Liver (tissue), 9 donors: ENCODE results near the gene ATP2A3. TPM values are rescaled to one million over a fixed set of nuclear protein-coding genes. Genes with fewer than 3 reads are reported as not detected.

ENCODE experiments used
- DNase-seq: peaks from one replicate; pipeline ENCODE4 v3.0.0-alpha.2; 2017; ENCODE audit warnings: low spot score
- H3K27ac ChIP-seq, 2 donors: one replicate each; pipeline ENCODE4 v1.7.0; 2013; ENCODE audit warnings: inconsistent platforms in 2 of 2, low read length in 2 of 2, control low read depth in 1 of 2, low read depth in 1 of 2, mild to moderate bottlenecking in 1 of 2
- H3K27me3 ChIP-seq, 4 donors: one replicate each; pipeline versions ENCODE4 v1.6.1 to v1.7.0; 2013; ENCODE audit warnings: low read length in 3 of 4, inconsistent platforms in 1 of 4, mild to moderate bottlenecking in 1 of 4, moderate library complexity in 1 of 4; ENCODE audit not compliant: control insufficient read depth in 4 of 4, insufficient read depth in 4 of 4
- H3K36me3 ChIP-seq, 4 donors: one replicate each; pipeline versions ENCODE4 v1.6.1 to v1.7.0; 2013; ENCODE audit warnings: low read length in 3 of 4, mild to moderate bottlenecking in 3 of 4, low read depth in 1 of 4, moderate library complexity in 1 of 4; ENCODE audit not compliant: control insufficient read depth in 4 of 4, insufficient read depth in 3 of 4
- H3K4me1 ChIP-seq, 4 donors: one replicate each; pipeline versions ENCODE4 v1.6.1 to v1.7.0; 2013; ENCODE audit warnings: low read length in 3 of 4, mild to moderate bottlenecking in 3 of 4, moderate library complexity in 1 of 4; ENCODE audit not compliant: control insufficient read depth in 4 of 4, insufficient read depth in 4 of 4
- H3K4me3 ChIP-seq, 3 donors: one replicate each; pipeline versions ENCODE4 v1.6.1 to v1.7.0; 2013; ENCODE audit warnings: low read length in 3 of 3, control low read depth in 1 of 3, low read depth in 1 of 3, mild to moderate bottlenecking in 1 of 3
- H3K9ac ChIP-seq, 2 donors: one replicate each; pipeline ENCODE4 v1.7.0; 2013; ENCODE audit warnings: low read length in 2 of 2, mild to moderate bottlenecking in 2 of 2, moderate library complexity in 2 of 2, control low read depth in 1 of 2, low read depth in 1 of 2
- H3K9me3 ChIP-seq, 4 donors: one replicate each; pipeline versions ENCODE4 v1.6.1 to v1.7.0; 2013; ENCODE audit warnings: low read length in 3 of 4; ENCODE audit not compliant: control insufficient read depth in 4 of 4
- EGR1 ChIP-seq, 2 donors: IDR thresholded peaks; 2 replicates each; pipeline ENCODE4 v1.6.1; 2016 to 2018; ENCODE audit warnings: antibody characterized with exemption in 2 of 2, low read depth in 2 of 2
- FOXA2 ChIP-seq: IDR thresholded peaks from 2 replicates; pipeline ENCODE4 v1.6.1; 2016; ENCODE audit warnings: antibody characterized with exemption
- GABPA ChIP-seq, 2 donors: IDR thresholded peaks in 1 of 2; conservative IDR thresholded peaks in 1 of 2; 2 replicates each; pipeline ENCODE4 v1.6.1; 2016; ENCODE audit warnings: antibody characterized with exemption in 2 of 2, mild to moderate bottlenecking in 1 of 2, moderate library complexity in 1 of 2
- HNF4A ChIP-seq, 2 donors: conservative IDR thresholded peaks; 2 replicates each; pipeline ENCODE4 v1.6.1; 2016; ENCODE audit warnings: antibody characterized with exemption in 2 of 2, mild to moderate bottlenecking in 2 of 2
- JUND ChIP-seq, 2 donors: IDR thresholded peaks; 2 replicates each; pipeline ENCODE4 v1.6.1; 2016; ENCODE audit warnings: antibody characterized with exemption in 2 of 2
- NR2F2 ChIP-seq: IDR thresholded peaks from 2 replicates; pipeline ENCODE4 v1.6.1; 2016; ENCODE audit warnings: antibody characterized with exemption
- RAD21 ChIP-seq, 2 donors: IDR thresholded peaks; 2 replicates each; pipeline ENCODE4 v1.6.1; 2016; ENCODE audit warnings: antibody characterized with exemption in 2 of 2, mild to moderate bottlenecking in 2 of 2
- RXRA ChIP-seq, 2 donors: IDR thresholded peaks; 2 replicates each; pipeline ENCODE4 v1.6.1; 2017 to 2018; ENCODE audit warnings: antibody characterized with exemption in 2 of 2, mild to moderate bottlenecking in 1 of 2
- SP1 ChIP-seq: IDR thresholded peaks from 2 replicates; pipeline ENCODE4 v1.6.1; 2018; ENCODE audit warnings: antibody characterized with exemption, mild to moderate bottlenecking
- TAF1 ChIP-seq: conservative IDR thresholded peaks from 2 replicates; pipeline ENCODE4 v1.6.1; 2016; ENCODE audit warnings: antibody characterized with exemption, mild to moderate bottlenecking
- YY1 ChIP-seq: IDR thresholded peaks from 2 replicates; pipeline ENCODE4 v1.6.1; 2016; ENCODE audit warnings: antibody characterized with exemption, mild to moderate bottlenecking
- WGBS: extraction: QIAGEN DNeasy Blood & Tissue Kit; methylation state at CpG from one replicate; pipeline ENCODE4 v1.1.7; 2013; 5-methylcytosine and 5-hydroxymethylcytosine counted together
- polyA plus RNA-seq, 2 donors: library from polyadenylated mRNA; stranded (reverse) in 1 of 2; unstranded in 1 of 2; fragments of 200-250 nt in 1 of 2; fragments of >200 nt in 1 of 2; fragmentation: Nextera tagmentation in 1 of 2; extraction: Ambion mirVana in 1 of 2; gene quantifications; one replicate each; pipeline versions ENCODE4 v1.2.1 to v1.2.3, GENCODE V29; 2013 to 2015
- total RNA-seq, 2 donors: library from RNA; depleted of rRNA; stranded (reverse); fragments of >200 nt; gene quantifications; one replicate each; pipeline ENCODE4 v1.2.3, GENCODE V29; 2014
- TF ChIP-seq, protein P1 (sequence below): IDR thresholded peaks from 2 replicates; pipeline ENCODE4 v1.6.1; 2016; ENCODE audit warnings: antibody characterized with exemption
- TF ChIP-seq, protein P2 (sequence below): fragments of 150-350 bp; IDR thresholded peaks from 2 replicates; pipeline ENCODE4 v1.5.1; 2017; ENCODE audit warnings: improper control_type of control experiment, low read depth, low read length; ENCODE audit not compliant: missing input control
- TF ChIP-seq, protein P3 (sequence below): IDR thresholded peaks from 2 replicates; pipeline ENCODE4 v1.6.1; 2016; ENCODE audit warnings: antibody characterized with exemption
- TF ChIP-seq, protein P4 (sequence below): IDR thresholded peaks from 2 replicates; pipeline ENCODE4 v1.6.1; 2016; ENCODE audit warnings: antibody characterized with exemption, mild to moderate bottlenecking
- donor health status: healthy.
- donor health status: healthy.
- donor health status: healthy.
- donor health status: healthy.
- donor health status: healthy.

The ATP2A3 gene
- total and polyA plus RNA-seq, 4 donors, result 1.4 to 17.1 (median 3.2) TPM

DNA sequence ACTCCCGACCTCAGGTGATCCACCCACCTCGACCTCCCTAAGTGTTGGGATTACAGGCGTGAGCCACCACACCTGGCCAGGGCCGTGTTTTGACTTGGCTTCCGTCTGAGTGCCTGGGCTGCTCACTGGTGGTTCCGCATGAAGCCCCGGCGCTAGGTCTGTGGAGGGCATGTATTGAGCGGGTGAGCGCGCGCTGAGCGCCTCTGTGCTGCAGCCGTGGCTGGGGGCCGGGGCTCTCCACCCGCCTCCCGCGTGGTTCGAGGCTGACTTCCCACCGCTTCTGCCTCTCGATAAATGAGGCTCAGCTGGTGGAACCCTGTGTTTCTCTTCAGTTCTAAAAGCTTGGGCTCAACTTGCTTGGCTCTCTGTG is 38.9 kb upstream of the ATP2A3 start:
- H3K27ac ChIP-seq, result no peak overlapping the region
- no peaks in the 10 kb centered on the region for H3K27me3 ChIP-seq
- H3K36me3 ChIP-seq, result peaks cover 5 to 29% (median 18%) of the 10 kb centered on the region in 4 donors
- DNase-seq, result no peak
- H3K4me3 ChIP-seq, result no peak overlapping the region
- H3K9ac ChIP-seq, result no peak overlapping the region
- 92% methylated on average over 21 of the region's 21 CpGs for WGBS
- H3K9me3 ChIP-seq, result no peaks in the 10 kb centered on the region
- peaks cover 2 to 15% (median 12%) of the 10 kb centered on the region in 4 donors for H3K4me1 ChIP-seq
- TF ChIP-seq NR2F2 (no peak), JUND (IDR thresholded peaks at IDR 0.05) (no peak)

DNA sequence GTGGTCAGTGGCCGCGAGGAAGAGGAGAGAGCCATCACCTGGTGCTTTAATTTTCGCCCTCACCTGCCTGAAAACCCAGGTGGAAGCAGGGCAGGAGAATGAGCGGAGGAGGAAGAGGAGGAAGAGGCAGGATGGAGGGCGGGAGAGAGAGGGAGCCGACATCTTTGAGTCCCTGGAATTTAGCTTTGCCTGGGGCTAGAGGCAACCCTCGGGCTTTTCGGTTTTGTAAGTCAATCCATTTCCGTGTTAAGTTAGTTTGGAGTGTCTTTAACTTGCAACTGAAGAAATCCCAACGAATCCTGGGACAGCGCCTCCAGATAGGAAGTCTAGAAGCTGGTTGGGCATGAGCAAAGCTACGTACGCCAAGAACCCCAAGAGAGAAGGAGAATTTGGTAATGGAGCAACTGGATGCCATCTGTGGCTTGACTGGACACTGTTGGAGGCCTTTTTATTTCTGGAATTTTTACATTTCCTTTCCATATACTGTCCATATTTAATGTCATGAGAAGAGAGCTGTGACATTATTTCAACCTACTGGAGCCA is 36.9 kb upstream of the ATP2A3 start:
- DNase-seq, result no peak
- Histone ChIP-seq H3K27me3 (peaks cover 0 to 2% (median 0%) of the 10 kb centered on the region in 4 donors), H3K9me3 (no peaks in the 10 kb centered on the region), H3K27ac (no peak overlapping the region), H3K4me3 (no peak overlapping the region), H3K4me1 (peaks cover 2 to 15% (median 12%) of the 10 kb centered on the region in 4 donors), H3K9ac (no peak overlapping the region), H3K36me3 (peaks cover 2 to 9% (median 6%) of the 10 kb centered on the region in 4 donors)
- WGBS, result 80% methylated on average over 13 of the region's 13 CpGs
- no peak for TF ChIP-seq RAD21 (IDR thresholded peaks at IDR 0.05)
- TF ChIP-seq, protein P1, sequence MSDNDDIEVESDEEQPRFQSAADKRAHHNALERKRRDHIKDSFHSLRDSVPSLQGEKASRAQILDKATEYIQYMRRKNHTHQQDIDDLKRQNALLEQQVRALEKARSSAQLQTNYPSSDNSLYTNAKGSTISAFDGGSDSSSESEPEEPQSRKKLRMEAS, result no peak
- TF ChIP-seq, protein P2, sequence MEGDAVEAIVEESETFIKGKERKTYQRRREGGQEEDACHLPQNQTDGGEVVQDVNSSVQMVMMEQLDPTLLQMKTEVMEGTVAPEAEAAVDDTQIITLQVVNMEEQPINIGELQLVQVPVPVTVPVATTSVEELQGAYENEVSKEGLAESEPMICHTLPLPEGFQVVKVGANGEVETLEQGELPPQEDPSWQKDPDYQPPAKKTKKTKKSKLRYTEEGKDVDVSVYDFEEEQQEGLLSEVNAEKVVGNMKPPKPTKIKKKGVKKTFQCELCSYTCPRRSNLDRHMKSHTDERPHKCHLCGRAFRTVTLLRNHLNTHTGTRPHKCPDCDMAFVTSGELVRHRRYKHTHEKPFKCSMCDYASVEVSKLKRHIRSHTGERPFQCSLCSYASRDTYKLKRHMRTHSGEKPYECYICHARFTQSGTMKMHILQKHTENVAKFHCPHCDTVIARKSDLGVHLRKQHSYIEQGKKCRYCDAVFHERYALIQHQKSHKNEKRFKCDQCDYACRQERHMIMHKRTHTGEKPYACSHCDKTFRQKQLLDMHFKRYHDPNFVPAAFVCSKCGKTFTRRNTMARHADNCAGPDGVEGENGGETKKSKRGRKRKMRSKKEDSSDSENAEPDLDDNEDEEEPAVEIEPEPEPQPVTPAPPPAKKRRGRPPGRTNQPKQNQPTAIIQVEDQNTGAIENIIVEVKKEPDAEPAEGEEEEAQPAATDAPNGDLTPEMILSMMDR, result no peak
- no peak for TF ChIP-seq SP1
- no peak for TF ChIP-seq NR2F2
- no peak for TF ChIP-seq YY1

DNA sequence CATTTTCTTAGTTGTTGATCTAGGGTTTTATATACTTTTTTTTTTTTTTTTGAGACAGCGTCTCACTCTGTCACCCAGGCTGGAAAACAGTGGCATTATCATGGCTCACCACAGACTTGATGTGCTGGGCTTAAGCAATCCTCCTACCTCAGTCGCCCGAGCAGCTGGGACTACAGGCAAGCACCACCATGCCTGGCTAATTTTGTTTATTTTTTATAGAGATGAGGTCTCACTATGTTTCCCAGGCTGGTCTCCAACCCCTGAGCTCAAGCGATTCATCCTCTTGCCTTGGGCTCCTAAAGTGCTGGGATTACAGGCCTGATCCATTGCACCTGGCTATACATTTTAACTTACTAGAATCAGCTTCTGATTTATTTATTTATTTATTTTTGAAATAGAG is 34.2 kb upstream of the ATP2A3 start:
- H3K27me3 ChIP-seq, result peaks cover 0 to 2% (median 0%) of the 10 kb centered on the region in 4 donors
- peaks cover 0 to 1% (median under 1%) of the 10 kb centered on the region in 4 donors for H3K4me1 ChIP-seq
- no peak for TF ChIP-seq NR2F2
- TF ChIP-seq, protein P3, sequence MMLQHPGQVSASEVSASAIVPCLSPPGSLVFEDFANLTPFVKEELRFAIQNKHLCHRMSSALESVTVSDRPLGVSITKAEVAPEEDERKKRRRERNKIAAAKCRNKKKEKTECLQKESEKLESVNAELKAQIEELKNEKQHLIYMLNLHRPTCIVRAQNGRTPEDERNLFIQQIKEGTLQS, result no peak
- TF ChIP-seq RXRA (IDR thresholded peaks at IDR 0.05), result no peak
- no peak for TF ChIP-seq SP1
- no peak for TF ChIP-seq GABPA (IDR thresholded peaks at IDR 0.05 in 1 of 2, conservative IDR thresholded peaks at IDR 0.05 in 1 of 2)
- TF ChIP-seq FOXA2, result no peak
- no peak for TF ChIP-seq RAD21 (IDR thresholded peaks at IDR 0.05)
- no peak for TF ChIP-seq JUND (IDR thresholded peaks at IDR 0.05)
- TF ChIP-seq, protein P4, sequence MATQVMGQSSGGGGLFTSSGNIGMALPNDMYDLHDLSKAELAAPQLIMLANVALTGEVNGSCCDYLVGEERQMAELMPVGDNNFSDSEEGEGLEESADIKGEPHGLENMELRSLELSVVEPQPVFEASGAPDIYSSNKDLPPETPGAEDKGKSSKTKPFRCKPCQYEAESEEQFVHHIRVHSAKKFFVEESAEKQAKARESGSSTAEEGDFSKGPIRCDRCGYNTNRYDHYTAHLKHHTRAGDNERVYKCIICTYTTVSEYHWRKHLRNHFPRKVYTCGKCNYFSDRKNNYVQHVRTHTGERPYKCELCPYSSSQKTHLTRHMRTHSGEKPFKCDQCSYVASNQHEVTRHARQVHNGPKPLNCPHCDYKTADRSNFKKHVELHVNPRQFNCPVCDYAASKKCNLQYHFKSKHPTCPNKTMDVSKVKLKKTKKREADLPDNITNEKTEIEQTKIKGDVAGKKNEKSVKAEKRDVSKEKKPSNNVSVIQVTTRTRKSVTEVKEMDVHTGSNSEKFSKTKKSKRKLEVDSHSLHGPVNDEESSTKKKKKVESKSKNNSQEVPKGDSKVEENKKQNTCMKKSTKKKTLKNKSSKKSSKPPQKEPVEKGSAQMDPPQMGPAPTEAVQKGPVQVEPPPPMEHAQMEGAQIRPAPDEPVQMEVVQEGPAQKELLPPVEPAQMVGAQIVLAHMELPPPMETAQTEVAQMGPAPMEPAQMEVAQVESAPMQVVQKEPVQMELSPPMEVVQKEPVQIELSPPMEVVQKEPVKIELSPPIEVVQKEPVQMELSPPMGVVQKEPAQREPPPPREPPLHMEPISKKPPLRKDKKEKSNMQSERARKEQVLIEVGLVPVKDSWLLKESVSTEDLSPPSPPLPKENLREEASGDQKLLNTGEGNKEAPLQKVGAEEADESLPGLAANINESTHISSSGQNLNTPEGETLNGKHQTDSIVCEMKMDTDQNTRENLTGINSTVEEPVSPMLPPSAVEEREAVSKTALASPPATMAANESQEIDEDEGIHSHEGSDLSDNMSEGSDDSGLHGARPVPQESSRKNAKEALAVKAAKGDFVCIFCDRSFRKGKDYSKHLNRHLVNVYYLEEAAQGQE, result no peak
- no peak for TF ChIP-seq TAF1
- no peak for TF ChIP-seq HNF4A (conservative IDR thresholded peaks at IDR 0.05)
- TF ChIP-seq EGR1 (IDR thresholded peaks at IDR 0.05; ENCODE audit: low read depth in 2 of 2), result no peak
- 96% methylated on average over 4 of the region's 4 CpGs for WGBS
- H3K36me3 ChIP-seq, result no peaks in the 10 kb centered on the region
- no peak overlapping the region for H3K9ac ChIP-seq
- peaks cover 0 to 7% (median under 1%) of the 10 kb centered on the region in 4 donors for H3K9me3 ChIP-seq
- H3K27ac ChIP-seq, result no peak overlapping the region
- no peak overlapping the region for H3K4me3 ChIP-seq
- no peak for DNase-seq
